HG03097 (cell line): ENCODE results near the gene TERT.
"Not testable (repeated sequence)": the region's sequence is repeated elsewhere in the genome, so short reads cannot be mapped to it uniquely, and the experiment has no call there.

ENCODE experiments used
- ATAC-seq: cut with Tn5 transposase; IDR thresholded peaks from one replicate; pipeline ENCODE4 v1.9.1; 2021; ENCODE audit not compliant: unreplicated experiment, low FRiP score

The TERT gene

GRCh38 chr5:1331861-1332405 is 37.1 kb upstream of the TERT start:
- ATAC-seq = no peak

- ATAC-seq = no peak
Observed at GRCh38 chr5:1330847-1331831, 36.3 kb upstream of the TERT start.

- ATAC-seq = no peak
Observed at GRCh38 chr5:1330146-1330846, 35.4 kb upstream of the TERT start.

GRCh38 chr5:1329111-1329579 is 34.3 kb upstream of the TERT start:
- ATAC-seq = no peak

GRCh38 chr5:1328237-1329110 is 33.6 kb upstream of the TERT start:
- not testable (repeated sequence) for ATAC-seq

- ATAC-seq = not testable (repeated sequence)
Observed at GRCh38 chr5:1326901-1327756, 32.3 kb upstream of the TERT start.

GRCh38 chr5:1326532-1326875 is 31.6 kb upstream of the TERT start:
- not testable (repeated sequence) for ATAC-seq

- no peak for ATAC-seq
Observed at GRCh38 chr5:1325870-1326531, 31.1 kb upstream of the TERT start.

- no peak for ATAC-seq
Observed at GRCh38 chr5:1325191-1325741, 30.4 kb upstream of the TERT start.

- ATAC-seq = no peak
Observed at GRCh38 chr5:1324719-1325190, 29.9 kb upstream of the TERT start.

- ATAC-seq = no peak
Observed at GRCh38 chr5:1324301-1324700, 29.4 kb upstream of the TERT start.

GRCh38 chr5:1323803-1324173 is 28.9 kb upstream of the TERT start:
- ATAC-seq = no peak

GRCh38 chr5:1322955-1323802 is 28.3 kb upstream of the TERT start:
- ATAC-seq = no peak

GRCh38 chr5:1322036-1322900 is 27.4 kb upstream of the TERT start:
- no peak for ATAC-seq

- ATAC-seq = no peak
Observed at GRCh38 chr5:1321576-1321975, 26.7 kb upstream of the TERT start.

- ATAC-seq = no peak
Observed at GRCh38 chr5:1320436-1321344, 25.8 kb upstream of the TERT start.
